NCI-H1092 (cell line): ENCODE measurements around the gene JPH3.

Experiments used
- DNase-seq: peaks from one replicate; lab custom pipeline; 2025; lab: John Stamatoyannopoulos, UW

JPH3 gene

GRCh38 chr16:87681981-87682570, 79.8 kb downstream of the JPH3 start:
- DNase-seq: no peak

- no peak for DNase-seq
Observed at GRCh38 chr16:87682852-87683399, 80.6 kb downstream of the JPH3 start.

GRCh38 chr16:87684106-87684677, 81.9 kb downstream of the JPH3 start:
- no peak for DNase-seq

- DNase-seq: no peak
Observed at GRCh38 chr16:87684711-87685404, 82.5 kb downstream of the JPH3 start.

- no peak for DNase-seq
Observed at GRCh38 chr16:87685405-87685755, 83.1 kb downstream of the JPH3 start.

GRCh38 chr16:87685766-87686165, 83.5 kb downstream of the JPH3 start:
- no peak for DNase-seq

- no peak for DNase-seq
Observed at GRCh38 chr16:87686697-87687096, 84.4 kb downstream of the JPH3 start.

GRCh38 chr16:87687126-87687910, 85.0 kb downstream of the JPH3 start:
- no peak for DNase-seq

- no peak for DNase-seq
Observed at GRCh38 chr16:87687998-87688529, 85.8 kb downstream of the JPH3 start.

- no peak for DNase-seq
Observed at GRCh38 chr16:87688876-87689815, 86.8 kb downstream of the JPH3 start.

- no peak for DNase-seq
Observed at GRCh38 chr16:87689956-87690465, 87.7 kb downstream of the JPH3 start.

- DNase-seq: no peak
Observed at GRCh38 chr16:87690911-87691685, 88.8 kb downstream of the JPH3 start.

GRCh38 chr16:87691686-87692079, 89.4 kb downstream of the JPH3 start:
- no peak for DNase-seq

- DNase-seq: no peak
Observed at GRCh38 chr16:87692176-87692575, 89.9 kb downstream of the JPH3 start.

GRCh38 chr16:87692756-87693155, 90.4 kb downstream of the JPH3 start:
- no peak for DNase-seq

- DNase-seq: no peak
Observed at GRCh38 chr16:87693827-87694226, 91.5 kb downstream of the JPH3 start.

- no peak for DNase-seq
Observed at GRCh38 chr16:87694441-87695125, 92.3 kb downstream of the JPH3 start.

GRCh38 chr16:87695534-87695933, 93.2 kb downstream of the JPH3 start:
- no peak for DNase-seq

- DNase-seq: no peak
Observed at GRCh38 chr16:87696726-87697125, 94.4 kb downstream of the JPH3 start.

GRCh38 chr16:87697256-87697655, 94.9 kb downstream of the JPH3 start:
- DNase-seq: no peak
